Pancreas (tissue), 10 donors: ENCODE measurements around the gene FGFR3. TPM values are rescaled to one million over a fixed set of nuclear protein-coding genes. Genes with fewer than 3 reads are reported as not detected.

Source experiments
- ATAC-seq, 4 donors: fragments of 200-7000 bp; cut with Tn5 transposase; one replicate each; pipeline versions ENCODE4 v1.8.0 to v1.9.1; 2020; ENCODE audit warnings: mild to moderate bottlenecking in 4 of 4, moderate library complexity in 4 of 4
- DNase-seq, 6 donors: peaks; one replicate each; pipeline ENCODE4 v3.0.0-alpha.2; 2020
- FAIRE-seq: peaks from 2 replicates; lab custom pipeline; 2012; peaks lifted over from hg19 to GRCh38; lab: Jason Lieb, UNC
- H3K27ac ChIP-seq, 4 donors: fragments of 200-600 bp; sonication (generic); 1 replicate in 3 of 4; 2 replicates in 1 of 4; pipeline versions ENCODE4 v1.5.0 to v1.8.0; 2020
- H3K27me3 ChIP-seq, 4 donors: fragments of 200-600 bp; one replicate each; pipeline ENCODE4 v1.8.0; 2021
- H3K36me3 ChIP-seq, 3 donors: fragments of 200-600 bp; sonication (generic) in 1 of 3; one replicate each; pipeline versions ENCODE4 v1.5.0 to v1.8.0; 2020 to 2021
- H3K4me1 ChIP-seq, 3 donors: fragments of 200-600 bp; one replicate each; pipeline ENCODE4 v1.8.0; 2021
- H3K4me3 ChIP-seq, 4 donors: fragments of 200-600 bp; sonication (generic) in 2 of 4; one replicate each; pipeline versions ENCODE4 v1.5.0 to v1.8.0; 2020 to 2021
- H3K9me3 ChIP-seq, 4 donors: fragments of 200-600 bp; one replicate each; pipeline ENCODE4 v1.8.0; 2021
- WGBS, 2 donors: extraction: QIAGEN DNeasy Blood & Tissue Kit; methylation state at CpG; one replicate each; pipeline ENCODE4 v1.1.7; 2013; 5-methylcytosine and 5-hydroxymethylcytosine counted together
- intact Hi-C, 3 donors: fragments of 100-400 bp; cut with DNase I; formaldehyde crosslinking; loops; one replicate each; pipeline versions ENCODE4 v1.11.1 to v1.14.2; 2022
- polyA plus RNA-seq, 2 donors: library from polyadenylated mRNA; stranded (reverse); fragments of 200-250 nt; gene quantifications; one replicate each; pipeline ENCODE4 v1.2.3, GENCODE V29; 2013
- total RNA-seq, 6 donors: library from RNA; stranded (reverse); fragmentation: NEBNext Ultra II Directional in 4 of 6; extraction: Animal tissue kit (Norgen Biotek cat#: 25700) in 4 of 6; gene quantifications; one replicate each; pipeline versions ENCODE4 v1.2.1 to v1.2.4, GENCODE V29; 2021 to 2023
- TF ChIP-seq, protein P1 (sequence below), 4 donors: fragments of 200-600 bp; sonication (generic) in 3 of 4; IDR thresholded peaks; one replicate each; pipeline versions ENCODE4 v1.5.0 to v1.8.0; 2021; ENCODE audit warnings: antibody characterized with exemption in 4 of 4
- donor health status: healthy with polysubstance abuse.
- donor health status: DM: no; HTN: no; CAD: no; lungs with moderate emphysema.
- donor health status: DM: no; HTN: no; CAD: no.
- donor health status: control.
- donor health status: control.
- donor health status: Bipolar disorder and iron deficiency.
- donor health status: DM: yes; HTN: yes; CAD: no.
- donor health status: DM: no; HTN: no; CAD: no.
- donor health status: DM: no; HTN: no; CAD: no.
- donor health status: DM: yes; HTN: yes; CAD: no.

FGFR3 gene
- total and polyA plus RNA-seq, 8 donors, result 40.4 to 300 (median 64.8) TPM

DNA sequence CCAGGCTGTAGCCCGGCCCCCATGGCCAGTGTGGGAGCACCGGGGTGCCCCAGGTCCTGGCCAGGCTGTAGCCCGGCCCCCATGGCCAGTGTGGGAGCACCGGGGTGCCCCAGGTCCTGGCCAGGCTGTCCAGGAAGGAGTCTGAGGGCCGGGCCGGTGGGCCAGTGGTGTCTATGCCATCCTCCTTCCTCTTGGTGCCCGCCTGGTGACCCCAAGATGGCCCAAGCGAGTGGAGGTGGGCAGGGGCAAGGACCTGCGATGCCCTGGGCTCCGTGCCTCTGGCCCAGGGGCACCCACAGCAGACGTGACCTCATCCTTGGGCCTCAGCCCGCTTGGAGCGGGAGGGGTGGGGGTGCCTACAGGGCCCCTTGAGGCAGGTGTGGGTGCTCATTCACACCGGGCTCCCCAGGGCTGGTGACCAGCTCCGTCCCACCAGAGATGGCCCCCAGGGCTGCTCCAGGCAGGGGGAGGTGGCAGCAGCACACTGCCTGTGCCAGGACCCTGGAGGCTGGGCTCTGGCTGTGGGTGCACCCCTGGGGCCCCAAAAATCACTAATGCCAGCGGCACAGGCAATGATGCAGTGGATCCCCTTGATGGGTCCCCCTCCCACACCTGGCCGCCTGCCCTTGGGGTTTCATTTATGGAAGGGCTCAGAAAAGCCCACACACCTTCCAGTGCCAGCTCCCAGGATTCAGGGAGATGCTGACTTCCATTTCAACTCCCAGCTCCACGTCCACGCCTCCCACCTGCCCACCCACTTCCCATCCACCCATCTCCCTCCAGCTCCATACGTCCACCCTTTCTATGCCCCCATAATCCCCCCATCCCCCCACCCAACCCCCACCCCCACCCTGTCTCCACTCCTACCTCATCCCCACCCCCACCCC, 36.0 kb upstream of the FGFR3 start:
- Histone ChIP-seq H3K27ac (no peak overlapping the region), H3K9me3 (no peaks in the 10 kb centered on the region), H3K27me3 (no peaks in the 10 kb centered on the region), H3K4me1 (no peaks in the 10 kb centered on the region), H3K36me3 (no peaks in the 10 kb centered on the region), H3K4me3 (no peak overlapping the region)
- DNase-seq (no peak), ATAC-seq (no peak), FAIRE-seq (no peak)
- TF ChIP-seq, protein P1, sequence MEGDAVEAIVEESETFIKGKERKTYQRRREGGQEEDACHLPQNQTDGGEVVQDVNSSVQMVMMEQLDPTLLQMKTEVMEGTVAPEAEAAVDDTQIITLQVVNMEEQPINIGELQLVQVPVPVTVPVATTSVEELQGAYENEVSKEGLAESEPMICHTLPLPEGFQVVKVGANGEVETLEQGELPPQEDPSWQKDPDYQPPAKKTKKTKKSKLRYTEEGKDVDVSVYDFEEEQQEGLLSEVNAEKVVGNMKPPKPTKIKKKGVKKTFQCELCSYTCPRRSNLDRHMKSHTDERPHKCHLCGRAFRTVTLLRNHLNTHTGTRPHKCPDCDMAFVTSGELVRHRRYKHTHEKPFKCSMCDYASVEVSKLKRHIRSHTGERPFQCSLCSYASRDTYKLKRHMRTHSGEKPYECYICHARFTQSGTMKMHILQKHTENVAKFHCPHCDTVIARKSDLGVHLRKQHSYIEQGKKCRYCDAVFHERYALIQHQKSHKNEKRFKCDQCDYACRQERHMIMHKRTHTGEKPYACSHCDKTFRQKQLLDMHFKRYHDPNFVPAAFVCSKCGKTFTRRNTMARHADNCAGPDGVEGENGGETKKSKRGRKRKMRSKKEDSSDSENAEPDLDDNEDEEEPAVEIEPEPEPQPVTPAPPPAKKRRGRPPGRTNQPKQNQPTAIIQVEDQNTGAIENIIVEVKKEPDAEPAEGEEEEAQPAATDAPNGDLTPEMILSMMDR (IDR thresholded peaks at IDR 0.05), result no peak
- WGBS, 2 donors, result 74 to 83% methylated on average over 14 to 20 of the region's 20 CpGs
- intact Hi-C loops, result no loop called here

DNA sequence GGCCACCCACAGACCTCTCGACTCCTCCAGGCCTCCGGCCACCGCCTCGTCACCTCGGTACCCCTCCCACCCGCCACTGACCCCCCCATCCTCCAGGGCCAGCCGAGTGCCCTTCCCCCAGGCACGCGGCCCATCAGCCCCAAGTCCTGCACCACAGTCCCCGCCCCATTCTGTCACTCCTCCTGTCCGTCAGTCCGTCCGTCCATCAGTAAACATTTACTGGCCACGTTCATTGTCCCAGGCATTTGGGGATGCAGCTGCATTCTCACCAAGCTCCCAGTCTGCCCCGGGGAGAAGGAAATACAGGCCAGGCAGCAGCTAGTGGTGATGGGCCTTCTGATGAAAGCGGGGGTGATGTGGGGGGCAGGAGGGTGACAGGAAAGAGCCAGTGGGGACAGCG, 35.3 kb upstream of the FGFR3 start:
- no peaks in the 10 kb centered on the region for H3K27me3 ChIP-seq
- WGBS, 2 donors, result 58 to 61% methylated on average over 17 of the region's 17 CpGs
- FAIRE-seq (no peak), DNase-seq (no peak), ATAC-seq (no peak)
- intact Hi-C loops, result no loop called here
- no peaks in the 10 kb centered on the region for H3K36me3 ChIP-seq
- TF ChIP-seq, protein P1 (IDR thresholded peaks at IDR 0.05), result no peak
- no peaks in the 10 kb centered on the region for H3K9me3 ChIP-seq
- no peak overlapping the region for H3K27ac ChIP-seq
- H3K4me1 ChIP-seq, result no peaks in the 10 kb centered on the region
- no peak overlapping the region for H3K4me3 ChIP-seq

DNA sequence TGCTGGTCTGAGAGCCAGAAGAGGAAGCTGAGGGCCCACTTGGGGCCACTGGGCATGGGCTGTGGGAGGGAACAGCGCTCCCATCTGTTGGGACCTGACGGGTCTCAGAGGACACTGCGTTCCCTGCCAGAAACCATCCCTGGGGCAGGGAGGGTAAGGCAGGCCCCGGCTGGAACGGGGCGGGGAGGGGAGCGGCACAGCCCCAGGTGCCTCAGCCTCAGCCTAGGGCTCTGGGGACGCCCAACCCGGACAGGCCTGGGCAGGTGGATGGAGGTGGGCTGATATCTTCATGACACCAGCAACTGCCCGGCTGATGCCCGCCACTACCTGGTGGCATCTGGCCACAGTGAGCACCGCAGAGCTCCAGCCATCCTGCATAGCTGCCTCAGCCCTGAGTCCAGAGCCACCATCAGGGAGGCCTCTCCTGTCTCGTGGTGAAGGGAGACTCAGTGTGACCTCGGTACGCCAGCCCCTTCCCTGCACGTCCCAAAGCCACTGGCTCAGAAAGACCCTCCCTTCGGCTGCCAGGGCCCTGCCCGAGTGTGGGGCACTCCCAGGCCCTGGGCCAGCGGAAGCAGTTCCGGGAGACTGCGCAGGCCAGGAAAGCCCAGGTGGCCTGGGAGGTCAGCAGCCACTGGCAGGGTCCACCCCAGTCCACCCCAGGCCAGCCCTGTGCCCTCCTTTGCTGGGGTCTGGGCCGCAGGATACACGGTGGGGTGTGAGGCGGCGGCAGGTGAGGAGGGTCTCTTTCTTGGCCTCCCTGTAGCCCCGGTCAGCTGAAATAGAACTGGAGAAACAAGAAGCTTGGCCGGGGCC, 34.6 kb upstream of the FGFR3 start:
- no peak for DNase-seq
- H3K9me3 ChIP-seq, result no peaks in the 10 kb centered on the region
- no peaks in the 10 kb centered on the region for H3K36me3 ChIP-seq
- no peaks in the 10 kb centered on the region for H3K27me3 ChIP-seq
- TF ChIP-seq, protein P1 (IDR thresholded peaks at IDR 0.05), result no peak
- intact Hi-C loops, result no loop called here
- no peak overlapping the region for H3K4me3 ChIP-seq
- no peak for ATAC-seq
- no peaks in the 10 kb centered on the region for H3K4me1 ChIP-seq
- H3K27ac ChIP-seq, result no peak overlapping the region
- FAIRE-seq, result no peak
- WGBS, 2 donors, result 82 to 92% methylated on average over 26 to 27 of the region's 27 CpGs

DNA sequence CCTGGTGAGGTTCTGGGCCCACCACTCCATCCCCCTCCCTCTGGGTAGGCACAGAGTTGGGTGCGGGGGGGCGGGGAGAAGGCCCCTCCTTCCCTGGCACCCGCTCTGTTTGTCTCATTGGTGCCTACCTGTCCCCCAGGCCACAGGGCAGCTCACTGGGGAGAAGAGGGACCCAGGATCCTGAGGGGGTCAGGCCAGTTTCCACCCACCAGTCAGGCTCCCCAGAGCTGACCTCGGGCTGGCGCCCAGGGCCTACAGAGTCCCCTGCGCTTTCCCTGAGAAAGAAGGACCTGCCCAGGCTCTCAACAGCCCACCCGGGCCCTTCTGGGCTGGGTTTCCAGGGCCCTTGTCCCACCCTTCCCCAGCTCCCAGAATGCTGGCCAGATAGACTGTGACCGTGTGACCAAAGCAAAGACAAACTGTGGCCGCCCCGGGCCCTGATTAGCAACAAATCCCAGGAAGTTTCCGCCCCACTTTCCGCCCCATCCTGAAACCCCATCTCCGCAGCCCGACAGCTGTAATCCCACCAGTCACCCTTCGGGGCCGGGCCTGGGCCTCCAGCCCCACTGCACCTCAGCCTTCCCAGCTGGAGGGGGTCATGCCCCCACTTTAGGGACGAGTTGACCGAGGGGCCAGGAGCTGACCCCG, 33.8 kb upstream of the FGFR3 start:
- H3K4me1 ChIP-seq, result no peaks in the 10 kb centered on the region
- H3K27me3 ChIP-seq, result no peaks in the 10 kb centered on the region
- no peak for ATAC-seq
- no peak overlapping the region for H3K27ac ChIP-seq
- TF ChIP-seq, protein P1 (IDR thresholded peaks at IDR 0.05), result no peak
- no peak overlapping the region for H3K4me3 ChIP-seq
- no peaks in the 10 kb centered on the region for H3K9me3 ChIP-seq
- WGBS, 2 donors, result 80 to 82% methylated on average over 17 to 19 of the region's 19 CpGs
- intact Hi-C loops, result no loop called here
- no peaks in the 10 kb centered on the region for H3K36me3 ChIP-seq
- no peak for FAIRE-seq
- DNase-seq, result no peak
